Measurements from ENCODE around the gene EXTL2.
"Not testable (repeated sequence)": the region's sequence is repeated elsewhere in the genome, so short reads cannot be mapped to it uniquely, and the experiment has no call there.

Gene EXTL2

GRCh38 chr1:100851726-100852125 is 42.9 kb downstream of the EXTL2 start:
- no peak for DNase-seq

DNA sequence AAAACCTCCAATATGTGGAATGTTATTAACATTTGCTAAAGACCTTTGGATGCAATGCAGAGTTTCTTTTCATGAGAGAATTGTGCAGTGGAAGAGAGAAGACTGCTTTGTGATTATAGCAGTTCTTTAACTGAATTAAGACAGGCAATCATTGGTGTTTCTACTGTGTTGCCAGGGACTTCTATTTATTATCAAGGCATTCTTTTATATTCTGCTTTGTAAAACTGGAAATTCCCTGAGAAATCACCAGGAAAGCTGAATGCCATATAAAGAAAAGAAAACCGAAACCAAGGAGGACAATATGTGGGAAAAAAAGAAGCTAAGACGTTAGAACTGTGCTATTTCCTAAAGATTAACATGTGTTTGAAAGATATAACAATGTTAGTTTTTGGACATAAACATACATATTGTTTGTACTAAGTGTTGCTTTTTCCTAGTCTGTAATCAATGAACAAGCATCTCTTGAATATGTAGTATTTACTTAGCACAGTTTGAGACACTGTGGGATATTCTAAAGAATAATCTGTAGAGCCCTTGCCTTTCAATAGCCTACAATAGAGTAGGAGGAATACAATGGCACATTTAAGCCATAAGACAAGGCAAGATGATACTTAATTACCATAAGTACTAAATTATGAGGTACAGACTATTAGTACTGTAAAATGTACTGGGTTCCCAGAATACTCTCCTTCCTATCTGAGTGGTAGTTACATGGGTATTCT is 47.1 kb downstream of the EXTL2 start:
- no peak for DNase-seq

GRCh38 chr1:100843160-100843559 is 51.5 kb downstream of the EXTL2 start:
- DNase-seq: not testable (repeated sequence)

GRCh38 chr1:100835866-100836842 is 58.5 kb downstream of the EXTL2 start:
- DNase-seq: no peak

- no peak for DNase-seq
These were observed 59.6 kb downstream of the EXTL2 start for GRCh38 chr1:100834777-100835660.

GRCh38 chr1:100832694-100833428 is 61.8 kb downstream of the EXTL2 start:
- no peak for DNase-seq

GRCh38 chr1:100825666-100826065 is 69.0 kb downstream of the EXTL2 start:
- DNase-seq: not testable (repeated sequence)
